Mesenchymal stem cell (in vitro differentiated cells and primary cell): ENCODE results near the gene EPHA1.

Experiments used
- DNase-seq: peaks from one replicate; pipeline ENCODE4 v3.0.0-alpha.2; 2013
- H2AFZ ChIP-seq: one replicate; pipeline ENCODE4 v1.6.1; 2013; ENCODE audit warnings: low read depth, mild to moderate bottlenecking, control low read depth, inconsistent platforms, low read length, moderate library complexity
- H2AK5ac ChIP-seq: 2 replicates; pipeline ENCODE4 v1.6.1; 2013; ENCODE audit warnings: low read length, moderate library complexity, mild to moderate bottlenecking, inconsistent platforms; ENCODE audit not compliant: severe bottlenecking
- H2BK120ac ChIP-seq: one replicate; pipeline ENCODE4 v1.6.1; 2013; ENCODE audit warnings: low read depth, mild to moderate bottlenecking, inconsistent platforms, low read length, moderate library complexity
- H2BK12ac ChIP-seq, 2 experiments: one replicate each; pipeline ENCODE4 v1.6.1; 2013; ENCODE audit warnings: inconsistent platforms in 2 of 2, low read length in 2 of 2, mild to moderate bottlenecking in 2 of 2, moderate library complexity in 2 of 2, control low read depth in 1 of 2
- H2BK15ac ChIP-seq: one replicate; pipeline ENCODE4 v1.6.1; 2013; ENCODE audit warnings: mild to moderate bottlenecking, low read depth, inconsistent platforms; ENCODE audit not compliant: poor library complexity, severe bottlenecking
- H2BK5ac ChIP-seq: 2 replicates; pipeline ENCODE4 v1.6.1; 2013; ENCODE audit warnings: low read depth, mild to moderate bottlenecking, low read length, control low read depth, inconsistent platforms; ENCODE audit not compliant: poor library complexity, severe bottlenecking
- H3K14ac ChIP-seq, 2 experiments: one replicate each; pipeline ENCODE4 v1.6.1; 2013; ENCODE audit warnings: inconsistent platforms in 2 of 2, low read length in 2 of 2, control low read depth in 1 of 2, mild to moderate bottlenecking in 1 of 2, moderate library complexity in 1 of 2
- H3K18ac ChIP-seq, 2 experiments: one replicate each; pipeline ENCODE4 v1.6.1; 2013; ENCODE audit warnings: inconsistent platforms in 2 of 2, low read length in 2 of 2, control low read depth in 1 of 2, low read depth in 1 of 2, mild to moderate bottlenecking in 1 of 2
- H3K23ac ChIP-seq, 2 experiments: one replicate each; pipeline ENCODE4 v1.6.1; 2013; ENCODE audit warnings: inconsistent platforms in 2 of 2, low read length in 2 of 2, mild to moderate bottlenecking in 2 of 2, moderate library complexity in 2 of 2, control low read depth in 1 of 2
- H3K27ac ChIP-seq: 2 replicates; pipeline ENCODE4 v1.5.1; 2013; ENCODE audit warnings: mild to moderate bottlenecking, moderate library complexity, low read length, control low read depth, inconsistent platforms; ENCODE audit not compliant: poor library complexity, severe bottlenecking
- H3K27me3 ChIP-seq, 2 experiments: 2 replicates each; pipeline versions ENCODE4 v1.6.1 to v1.7.0; 2013; ENCODE audit warnings: low read length in 2 of 2, mild to moderate bottlenecking in 2 of 2, moderate library complexity in 2 of 2, control low read depth in 1 of 2, inconsistent platforms in 1 of 2; ENCODE audit not compliant: control insufficient read depth in 1 of 2, insufficient read depth in 1 of 2
- H3K36me3 ChIP-seq, 2 experiments: 2 replicates each; pipeline versions ENCODE4 v1.6.1 to v1.7.0; 2013; ENCODE audit warnings: low read length in 2 of 2, control low read depth in 1 of 2, inconsistent platforms in 1 of 2, low read depth in 1 of 2, mild to moderate bottlenecking in 1 of 2; ENCODE audit not compliant: insufficient read depth in 2 of 2, control insufficient read depth in 1 of 2
- H3K4ac ChIP-seq, 2 experiments: one replicate each; pipeline ENCODE4 v1.6.1; 2013; ENCODE audit warnings: inconsistent platforms in 2 of 2, low read length in 2 of 2, mild to moderate bottlenecking in 2 of 2, moderate library complexity in 2 of 2, control low read depth in 1 of 2, low read depth in 1 of 2
- H3K4me1 ChIP-seq: 2 replicates; pipeline ENCODE4 v1.6.1; 2013; ENCODE audit warnings: low read depth, low read length, control low read depth; ENCODE audit not compliant: control insufficient read depth, insufficient read depth
- H3K4me2 ChIP-seq: 2 replicates; pipeline ENCODE4 v1.6.1; 2013; ENCODE audit warnings: low read length, mild to moderate bottlenecking, inconsistent platforms; ENCODE audit not compliant: poor library complexity, severe bottlenecking
- H3K4me3 ChIP-seq, 2 experiments: 2 replicates each; pipeline versions ENCODE4 v1.5.1 to v1.7.0; 2013; ENCODE audit warnings: low read length in 2 of 2, mild to moderate bottlenecking in 2 of 2, control low read depth in 1 of 2, low read depth in 1 of 2; ENCODE audit not compliant: insufficient read depth in 1 of 2
- H3K79me1 ChIP-seq: replicated peaks from 2 replicates; pipeline ENCODE4 v1.6.1; 2013; ENCODE audit warnings: mild to moderate bottlenecking, control low read depth, low read length, inconsistent platforms; ENCODE audit not compliant: poor library complexity, severe bottlenecking
- H3K9ac ChIP-seq: 2 replicates; pipeline ENCODE4 v1.7.0; 2013; ENCODE audit warnings: mild to moderate bottlenecking, low read length, moderate library complexity
- H3K9me3 ChIP-seq: 2 replicates; pipeline ENCODE4 v1.7.0; 2013; ENCODE audit warnings: mild to moderate bottlenecking, low read length; ENCODE audit not compliant: control insufficient read depth
- H4K8ac ChIP-seq: one replicate; pipeline ENCODE4 v1.6.1; 2013; ENCODE audit warnings: inconsistent platforms, mild to moderate bottlenecking, low read length, moderate library complexity
- H4K91ac ChIP-seq: one replicate; pipeline ENCODE4 v1.6.1; 2013; ENCODE audit warnings: mild to moderate bottlenecking, low read length, inconsistent platforms
- WGBS: methylation state at CpG from one replicate; pipeline ENCODE4 v1.1.7; 2013; ENCODE audit warnings: mixed read lengths; 5-methylcytosine and 5-hydroxymethylcytosine counted together

Gene EPHA1

DNA sequence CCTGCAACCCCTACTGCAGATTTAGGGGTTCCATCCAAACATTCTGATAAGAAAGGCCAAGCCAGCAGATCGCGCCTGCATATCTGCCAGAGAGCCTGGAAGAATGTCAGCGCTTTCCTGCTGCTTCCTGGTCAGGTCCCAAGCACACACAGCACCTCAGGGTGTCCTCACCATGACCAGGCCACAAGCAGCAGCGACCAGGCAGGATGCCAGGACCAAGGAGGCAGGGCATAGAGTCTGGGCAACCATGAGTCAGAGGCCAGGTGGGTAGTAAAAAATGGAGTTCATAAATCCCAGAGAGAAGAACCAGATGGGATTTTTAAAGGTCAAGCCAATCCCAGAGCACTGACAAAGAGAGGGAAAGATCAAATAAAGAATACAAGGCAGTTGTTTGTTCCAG is 40.7 kb downstream of the EPHA1 start:
- no peak overlapping the region for H2BK120ac ChIP-seq
- peaks cover 9% of the 10 kb centered on the region for H3K4me1 ChIP-seq
- no peaks in the 10 kb centered on the region for H3K9me3 ChIP-seq
- H3K36me3 ChIP-seq: no peaks in the 10 kb centered on the region
- no peak for DNase-seq
- no peak overlapping the region for H3K4ac ChIP-seq
- 92% methylated on average over 4 of the region's 4 CpGs for WGBS
- no peak overlapping the region for H3K4me3 ChIP-seq
- peaks cover 23 to 26% of the 10 kb centered on the region in 2 experiments for H3K27me3 ChIP-seq
- H2BK12ac ChIP-seq: no peak overlapping the region
- no peak overlapping the region for H3K23ac ChIP-seq
- H2AFZ ChIP-seq: no peak overlapping the region
- no peak overlapping the region for H2BK15ac ChIP-seq
- H4K8ac ChIP-seq: no peak overlapping the region
- no peak overlapping the region for H4K91ac ChIP-seq
- H3K79me1 ChIP-seq: no peaks in the 10 kb centered on the region
- no peak overlapping the region for H2AK5ac ChIP-seq
- H3K18ac ChIP-seq: no peak overlapping the region
- no peak overlapping the region for H3K14ac ChIP-seq
- H3K4me2 ChIP-seq: no peak overlapping the region
- H3K27ac ChIP-seq: no peak overlapping the region
- no peak overlapping the region for H3K9ac ChIP-seq
- H2BK5ac ChIP-seq: no peak overlapping the region

DNA sequence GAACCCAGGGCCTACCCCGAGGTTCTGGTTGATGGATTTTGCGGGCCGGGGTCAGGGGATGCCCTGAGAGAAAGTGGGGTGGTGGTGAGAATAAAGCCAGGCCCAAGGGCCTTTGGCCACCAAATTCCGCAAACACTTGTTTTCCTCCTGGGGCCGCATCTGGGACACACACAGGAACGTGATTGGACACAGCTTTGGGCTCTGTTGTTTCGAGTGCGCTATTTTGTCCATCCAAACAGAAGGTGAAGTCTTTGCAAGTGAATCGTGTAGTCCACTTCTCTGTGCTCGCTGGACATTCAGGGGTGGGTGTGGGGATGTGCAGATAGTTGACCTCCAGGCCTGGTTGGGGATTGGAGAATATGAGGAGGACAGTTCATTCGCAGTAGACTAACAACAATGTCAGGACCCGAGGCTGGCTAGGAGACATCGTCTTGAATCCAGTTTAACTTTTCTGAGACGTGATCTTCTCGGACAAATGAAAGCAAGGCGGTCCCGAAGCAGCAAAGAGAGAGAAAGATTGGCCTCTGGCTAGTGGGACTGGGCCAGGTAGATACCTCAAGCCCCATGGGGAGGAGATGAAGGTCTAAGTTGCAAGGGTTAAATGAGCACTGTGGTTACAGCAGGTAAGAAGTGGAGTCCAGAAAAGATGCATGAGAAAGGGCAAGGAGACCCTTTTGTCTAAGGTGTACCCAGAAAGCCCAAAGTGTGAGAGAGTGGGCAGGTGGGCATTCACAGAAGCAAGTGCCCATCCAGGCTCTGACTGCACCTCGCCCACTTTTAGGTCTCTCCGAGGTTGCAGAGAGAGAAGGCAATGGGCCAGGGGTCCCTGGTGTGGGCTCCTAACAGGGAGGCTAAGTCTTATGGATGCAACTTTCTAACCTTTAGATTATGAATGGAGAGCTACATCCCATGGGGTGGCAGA is 45.4 kb downstream of the EPHA1 start:
- Histone ChIP-seq H2BK15ac (no peak overlapping the region), H3K23ac (no peak overlapping the region), H3K9ac (peak overlapping the region; percentile 59), H2BK120ac (peak overlapping the region; percentile 22), H3K36me3 (peaks cover 0 to 13% of the 10 kb centered on the region in 2 experiments), H3K14ac (peak overlapping the region in 1 of 2 experiments; percentile 5), H2AK5ac (no peak overlapping the region), H4K91ac (no peak overlapping the region), H3K4me1 (peaks cover 20% of the 10 kb centered on the region), H2BK5ac (no peak overlapping the region), H3K4ac (no peak overlapping the region), H2BK12ac (no peak overlapping the region), H3K4me3 (peak overlapping the region; percentile 50 to 65), H3K27ac (no peak overlapping the region), H3K27me3 (peaks cover 35 to 69% of the 10 kb centered on the region in 2 experiments), H3K79me1 (no peaks in the 10 kb centered on the region), H3K9me3 (no peaks in the 10 kb centered on the region), H2AFZ (no peak overlapping the region), H4K8ac (no peak overlapping the region), H3K18ac (no peak overlapping the region), H3K4me2 (peak overlapping the region; percentile 70)
- no peak for DNase-seq
- WGBS: 41% methylated on average over 19 of the region's 19 CpGs

DNA sequence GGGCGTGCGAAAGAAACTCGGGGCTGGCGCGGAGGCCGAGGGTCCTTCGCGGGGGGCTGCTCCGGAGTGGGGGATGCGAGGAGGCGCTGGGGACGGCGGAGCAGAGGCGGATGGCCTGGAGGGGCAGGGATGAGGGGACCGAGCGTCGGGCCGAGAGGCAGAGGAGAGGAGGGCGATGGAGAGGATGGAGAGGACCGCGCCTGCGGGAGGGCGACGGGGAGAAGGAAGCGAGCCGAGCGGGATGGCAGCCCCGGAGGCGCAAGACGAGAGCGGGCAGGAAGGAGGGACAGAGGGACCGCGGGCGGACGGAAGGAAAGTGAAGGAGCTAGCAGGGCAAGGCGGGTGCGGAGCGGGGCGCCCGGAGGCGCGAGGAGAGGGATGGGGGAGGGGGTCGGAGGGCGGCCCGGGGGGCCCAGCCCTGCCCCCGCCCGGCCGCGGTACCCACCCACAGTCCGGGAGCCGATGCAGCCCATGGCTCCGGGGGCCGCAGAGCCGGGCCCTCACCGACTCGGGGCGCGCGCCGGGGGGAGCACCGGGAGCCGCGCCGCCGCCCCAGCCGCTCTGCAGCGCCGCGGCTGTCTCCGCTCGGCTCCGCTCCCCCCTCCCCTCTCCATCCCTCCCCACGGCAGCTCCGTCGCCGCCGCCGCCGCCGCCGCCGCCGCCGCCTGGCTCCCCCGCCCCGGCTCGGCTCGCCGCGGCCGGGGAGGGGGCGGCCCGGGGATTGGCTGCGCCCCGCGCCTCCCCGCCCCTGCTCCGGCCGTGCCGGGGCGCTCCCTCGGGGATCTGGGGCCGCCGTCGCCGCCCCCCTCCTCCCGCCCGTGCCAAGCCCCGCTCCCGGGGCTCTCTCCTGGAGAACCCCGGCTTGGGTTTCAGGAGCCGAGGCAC is 46.3 kb downstream of the EPHA1 start, which contains the start of gene FAM131B:
Gene FAM131B (minus strand): TSS at position 583 of the 885 bp plus-strand sequence. CDS start 110 bp downstream, at position 473.
- H3K9me3 ChIP-seq: no peaks in the 10 kb centered on the region
- H3K27me3 ChIP-seq: peaks cover 35 to 74% of the 10 kb centered on the region in 2 experiments
- peak within 1 kb of the TSS; percentile 50 to 83 for H3K4me3 ChIP-seq
- peak within 1 kb of the TSS; percentile 70 for H3K4me2 ChIP-seq
- H4K8ac ChIP-seq: no peak within 1 kb of the TSS
- H2AFZ ChIP-seq: peak within 1 kb of the TSS; percentile 91
- no peak within 1 kb of the TSS for H3K4ac ChIP-seq
- no peak within 1 kb of the TSS for H2BK5ac ChIP-seq
- no peak within 1 kb of the TSS for H3K27ac ChIP-seq
- peak within 1 kb of the TSS; percentile 16 for H2BK15ac ChIP-seq
- H2AK5ac ChIP-seq: no peak within 1 kb of the TSS
- peak within 1 kb of the TSS; percentile 78 for H3K9ac ChIP-seq
- H4K91ac ChIP-seq: no peak within 1 kb of the TSS
- peak within 1 kb of the TSS in 1 of 2 experiments; percentile 78 for H3K18ac ChIP-seq
- no peaks in the 10 kb centered on the region for H3K79me1 ChIP-seq
- no peak for DNase-seq
- peak within 1 kb of the TSS in 1 of 2 experiments; percentile 21 for H2BK12ac ChIP-seq
- H3K23ac ChIP-seq: peak within 1 kb of the TSS in 1 of 2 experiments; percentile 100
- H2BK120ac ChIP-seq: peak within 1 kb of the TSS; percentile 22
- peak within 1 kb of the TSS; percentile 5 to 55 for H3K14ac ChIP-seq
- H3K4me1 ChIP-seq: peaks cover 17% of the 10 kb centered on the region
- under 1% methylated on average over 55 of the region's 112 CpGs for WGBS
- peaks cover 0 to 13% of the 10 kb centered on the region in 2 experiments for H3K36me3 ChIP-seq
